Thyroid gland (tissue), 4 donors: ENCODE data around the gene POLN. TPM values are rescaled to one million over a fixed set of nuclear protein-coding genes. Genes with fewer than 3 reads are reported as not detected.
"Not testable (repeated sequence)": the region's sequence is repeated elsewhere in the genome, so short reads cannot be mapped to it uniquely, and the experiment has no call there.

Source experiments
- DNase-seq, 2 donors: peaks; one replicate each; pipeline ENCODE4 v3.0.0-alpha.2; 2019
- H3K27ac ChIP-seq, 3 donors: fragments of 200-600 bp; sonication (generic); 1 replicate in 2 of 3; 2 replicates in 1 of 3; pipeline ENCODE4 v1.5.1; 2016 to 2019; ENCODE audit warnings: mild to moderate bottlenecking in 1 of 3, moderate library complexity in 1 of 3
- H3K27me3 ChIP-seq: fragments of 200-600 bp; sonication (generic); one replicate; pipeline ENCODE4 v1.5.1; 2019
- H3K36me3 ChIP-seq, 2 donors: fragments of 200-600 bp; sonication (generic); one replicate each; pipeline ENCODE4 v1.5.1; 2016 to 2019
- H3K4me1 ChIP-seq, 2 donors: fragments of 200-600 bp; sonication (generic); one replicate each; pipeline ENCODE4 v1.5.1; 2017 to 2019
- H3K4me3 ChIP-seq, 3 donors: fragments of 200-600 bp; sonication (generic); replicated peaks in 1 of 3; 1 replicate in 2 of 3; 2 replicates in 1 of 3; pipeline ENCODE4 v1.5.1; 2016; ENCODE audit warnings: mild to moderate bottlenecking in 1 of 3
- H3K9me3 ChIP-seq: fragments of 200-600 bp; sonication (generic); one replicate; pipeline ENCODE4 v1.5.1; 2017
- POLR2A ChIP-seq, 2 donors: fragments of 450-650 bp; IDR thresholded peaks; one replicate each; pipeline ENCODE4 v1.6.1; 2017; ENCODE audit warnings: antibody characterized with exemption in 2 of 2, mild to moderate bottlenecking in 2 of 2, moderate library complexity in 1 of 2
- WGBS, 2 donors: methylation state at CpG; one replicate each; pipeline ENCODE4 v1.1.5; 2017; 5-methylcytosine and 5-hydroxymethylcytosine counted together
- intact Hi-C: fragments of 100-400 bp; cut with DNase I; formaldehyde crosslinking; loops from one replicate; pipeline ENCODE4 v1.15.1; 2023
- total RNA-seq, 4 donors: library from RNA; depleted of rRNA; stranded (reverse); fragments of >200 nt; gene quantifications; one replicate each; pipeline ENCODE4 v1.2.3, GENCODE V29; 2016
- TF ChIP-seq, protein P1 (sequence below), 6 experiments: fragments of 200-600 bp in 3 of 6; fragments of 450-650 bp in 3 of 6; sonication (generic) in 3 of 6; IDR thresholded peaks; one replicate each; pipeline ENCODE4 v1.5.1; 2016 to 2019; ENCODE audit warnings: antibody characterized with exemption in 6 of 6, mild to moderate bottlenecking in 2 of 6, inconsistent platforms in 1 of 6, moderate library complexity in 1 of 6

The POLN gene
- total RNA-seq, 4 donors from 2014 or later: 1.5 to 5.4 (median 3.0) TPM

DNA sequence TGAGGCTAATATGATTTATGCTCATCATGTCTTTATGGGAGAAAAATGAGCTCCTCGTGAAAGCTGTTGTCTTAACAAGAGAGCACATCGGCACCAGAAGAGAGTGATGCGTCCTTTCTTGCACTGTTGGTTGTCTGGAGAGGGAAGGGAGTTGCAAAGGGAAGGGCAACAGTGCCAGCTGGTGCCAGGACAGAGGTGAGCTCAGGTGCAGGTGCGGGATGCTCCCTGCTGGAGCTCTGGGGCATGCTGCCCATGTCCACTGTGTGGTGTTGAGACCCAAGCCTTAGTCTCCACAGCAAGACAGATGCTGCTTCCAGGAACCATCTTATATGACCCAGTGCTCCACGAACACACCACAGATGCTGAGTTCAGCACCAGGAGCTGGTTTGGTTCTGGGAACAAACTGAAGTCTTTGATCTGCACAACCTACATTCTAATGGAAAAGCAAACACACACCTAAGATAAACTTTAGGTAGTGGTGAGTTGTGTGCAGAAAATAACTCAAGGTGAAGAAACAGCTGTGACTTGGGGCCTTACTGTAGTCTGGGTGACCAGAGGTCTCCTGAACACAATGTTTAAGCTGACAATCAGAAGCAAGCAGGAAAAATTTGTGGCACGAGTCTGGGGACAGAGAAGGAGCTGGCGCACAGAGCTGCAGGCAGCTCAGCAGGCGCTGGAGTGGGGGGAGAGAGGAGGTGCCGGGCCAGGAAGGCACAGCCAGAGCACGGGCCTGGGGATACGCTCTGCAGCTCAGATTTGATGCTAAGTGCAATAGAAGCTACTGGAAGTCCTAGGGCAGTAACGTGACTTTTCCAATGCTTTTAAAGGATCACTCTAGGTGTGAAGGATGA, 73.2 kb downstream of the POLN start:
- intact Hi-C loops: no loop called here
- 76 to 77% methylated on average over 12 of the region's 12 CpGs for WGBS, 2 donors
- no peaks in the 10 kb centered on the region for H3K4me1 ChIP-seq
- no peaks in the 10 kb centered on the region for H3K9me3 ChIP-seq
- TF ChIP-seq POLR2A (IDR thresholded peaks at IDR 0.05): no peak
- TF ChIP-seq, protein P1, sequence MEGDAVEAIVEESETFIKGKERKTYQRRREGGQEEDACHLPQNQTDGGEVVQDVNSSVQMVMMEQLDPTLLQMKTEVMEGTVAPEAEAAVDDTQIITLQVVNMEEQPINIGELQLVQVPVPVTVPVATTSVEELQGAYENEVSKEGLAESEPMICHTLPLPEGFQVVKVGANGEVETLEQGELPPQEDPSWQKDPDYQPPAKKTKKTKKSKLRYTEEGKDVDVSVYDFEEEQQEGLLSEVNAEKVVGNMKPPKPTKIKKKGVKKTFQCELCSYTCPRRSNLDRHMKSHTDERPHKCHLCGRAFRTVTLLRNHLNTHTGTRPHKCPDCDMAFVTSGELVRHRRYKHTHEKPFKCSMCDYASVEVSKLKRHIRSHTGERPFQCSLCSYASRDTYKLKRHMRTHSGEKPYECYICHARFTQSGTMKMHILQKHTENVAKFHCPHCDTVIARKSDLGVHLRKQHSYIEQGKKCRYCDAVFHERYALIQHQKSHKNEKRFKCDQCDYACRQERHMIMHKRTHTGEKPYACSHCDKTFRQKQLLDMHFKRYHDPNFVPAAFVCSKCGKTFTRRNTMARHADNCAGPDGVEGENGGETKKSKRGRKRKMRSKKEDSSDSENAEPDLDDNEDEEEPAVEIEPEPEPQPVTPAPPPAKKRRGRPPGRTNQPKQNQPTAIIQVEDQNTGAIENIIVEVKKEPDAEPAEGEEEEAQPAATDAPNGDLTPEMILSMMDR (IDR thresholded peaks at IDR 0.05): peak in 1 of 6 experiments; percentile 7
- no peaks in the 10 kb centered on the region for H3K27me3 ChIP-seq
- H3K27ac ChIP-seq: no peak overlapping the region
- peak in 1 of 2 donors; percentile 15 for DNase-seq
- no peak overlapping the region for H3K4me3 ChIP-seq
- H3K36me3 ChIP-seq: no peaks in the 10 kb centered on the region

- Histone ChIP-seq H3K36me3 (no peaks in the 10 kb centered on the region), H3K27ac (no peak overlapping the region), H3K9me3 (no peaks in the 10 kb centered on the region), H3K27me3 (no peaks in the 10 kb centered on the region), H3K4me1 (no peaks in the 10 kb centered on the region), H3K4me3 (no peak overlapping the region)
- TF ChIP-seq, protein P1 (IDR thresholded peaks at IDR 0.05): no peak
- no peak for TF ChIP-seq POLR2A (IDR thresholded peaks at IDR 0.05)
- WGBS, 2 donors: 90 to 93% methylated on average over 5 of the region's 5 CpGs
- no peak for DNase-seq
- intact Hi-C loops: no loop called here
Measured at GRCh38 chr4:2166253-2166652, 75.7 kb downstream of the POLN start.

DNA sequence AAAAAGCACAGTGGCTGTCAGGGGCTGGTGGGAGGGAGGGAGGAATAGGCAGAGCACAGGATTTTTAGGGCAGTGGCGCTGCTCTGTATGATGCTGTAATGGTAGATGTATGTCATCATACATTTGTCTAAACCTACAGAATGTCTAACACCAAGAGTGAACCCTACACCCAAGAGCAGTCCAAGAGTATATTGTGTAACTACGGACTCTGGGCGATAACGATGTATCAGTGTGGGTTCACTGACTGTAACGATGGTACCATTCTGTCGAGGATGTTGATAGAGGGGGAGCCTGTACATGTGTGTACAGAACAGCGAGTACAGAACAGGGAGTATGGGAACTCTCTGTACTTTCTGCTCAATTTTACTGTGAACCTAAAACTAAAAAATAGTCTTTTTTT, 76.5 kb downstream of the POLN start:
- Histone ChIP-seq H3K4me3 (no peak overlapping the region), H3K9me3 (no peaks in the 10 kb centered on the region), H3K27ac (no peak overlapping the region), H3K36me3 (no peaks in the 10 kb centered on the region), H3K4me1 (no peaks in the 10 kb centered on the region), H3K27me3 (no peaks in the 10 kb centered on the region)
- TF ChIP-seq, protein P1 (IDR thresholded peaks at IDR 0.05): no peak
- no peak for TF ChIP-seq POLR2A (IDR thresholded peaks at IDR 0.05)
- WGBS, 2 donors: 84 to 92% methylated on average over 7 of the region's 7 CpGs
- intact Hi-C loops: no loop called here
- no peak for DNase-seq

- intact Hi-C loops: no loop called here
- H3K9me3 ChIP-seq: no peaks in the 10 kb centered on the region
- DNase-seq: peak; percentile 81
Measured at GRCh38 chr4:2163311-2163821, 78.6 kb downstream of the POLN start.

DNA sequence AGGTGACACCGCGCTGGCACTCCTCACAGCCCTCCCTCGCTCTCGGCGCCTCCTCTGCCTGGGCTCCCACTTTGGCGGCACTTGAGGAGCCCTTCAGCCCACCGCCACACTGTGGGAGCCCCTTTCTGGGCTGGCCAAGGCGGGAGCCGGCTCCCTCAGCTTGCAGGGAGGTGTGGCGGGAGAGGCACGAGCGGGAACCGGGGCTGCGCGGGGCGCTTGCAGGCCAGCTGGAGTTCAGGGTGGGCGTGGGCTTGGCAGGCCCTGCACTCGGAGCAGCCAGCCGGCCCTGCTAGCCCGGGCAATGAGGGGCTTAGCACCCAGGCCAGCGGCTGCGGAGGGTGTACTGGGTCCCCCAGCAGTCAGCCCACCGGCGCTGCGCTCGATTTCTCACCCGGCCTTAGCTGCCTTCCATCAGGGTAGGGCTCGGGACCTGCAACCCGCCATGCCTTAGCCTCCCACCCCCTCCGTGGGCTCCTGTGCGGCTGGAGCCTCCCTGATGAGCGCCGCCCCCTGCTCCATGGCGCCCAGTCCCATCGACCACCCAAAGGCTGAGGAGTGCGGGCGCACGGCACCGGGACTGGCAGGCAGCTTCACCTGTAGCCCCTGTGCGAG, 80.7 kb downstream of the POLN start:
- H3K27ac ChIP-seq, H3K4me1 ChIP-seq, H3K27me3 ChIP-seq, H3K4me3 ChIP-seq, H3K36me3 ChIP-seq, H3K9me3 ChIP-seq, DNase-seq, intact Hi-C loops: not testable (repeated sequence)
- 96 to 99% methylated on average over 13 to 31 of the region's 40 CpGs for WGBS, 2 donors

More at GRCh38 chr4:2163311-2163821, 78.6 kb downstream of the POLN start:
- Histone ChIP-seq H3K36me3 (no peaks in the 10 kb centered on the region), H3K4me1 (no peaks in the 10 kb centered on the region), H3K27ac (no peak overlapping the region), H3K4me3 (no peak overlapping the region), H3K27me3 (no peaks in the 10 kb centered on the region)
- TF ChIP-seq, protein P1 (IDR thresholded peaks at IDR 0.05): no peak
- TF ChIP-seq POLR2A (IDR thresholded peaks at IDR 0.05): no peak
- 51 to 58% methylated on average over 14 to 19 of the region's 19 CpGs for WGBS, 2 donors
